Mammary epithelial cell (primary cell): ENCODE results near the gene OR51E1.

Experiments used
- CTCF ChIP-seq, 2 donors: IDR thresholded peaks in 1 of 2; conservative IDR thresholded peaks in 1 of 2; 2 replicates each; pipeline ENCODE4 v1.5.1; 2011 to 2012; ENCODE audit warnings: inconsistent platforms in 2 of 2, low read length in 2 of 2, mild to moderate bottlenecking in 2 of 2, control low read depth in 1 of 2, low read depth in 1 of 2; ENCODE audit not compliant: insufficient read depth in 1 of 2; ENCODE audit errors: extremely low read depth in 1 of 2
- EZH2 ChIP-seq: IDR thresholded peaks from 2 replicates; pipeline ENCODE4 v1.6.1; 2012; ENCODE audit warnings: low read length, inconsistent platforms, borderline replicate concordance

GRCh38 chr11:4697585-4697984, 53.8 kb downstream of the OR51E1 start, which contains the start of gene OR51E2:
- TF ChIP-seq CTCF (conservative IDR thresholded peaks at IDR 0.05 in 1 of 2, IDR thresholded peaks at IDR 0.05 in 1 of 2; ENCODE audit: extremely low read depth in 1 of 2, insufficient read depth in 1 of 2, low read depth in 1 of 2, low read length in 2 of 2) (no peak), EZH2 (no peak)
